NCI-H187 treated with DMSO at 0.1 percent for 48 hours (cell line): ENCODE results near the gene CHN2.

Experiments
- DNase-seq: peaks from one replicate; lab custom pipeline; 2025; lab: John Stamatoyannopoulos, UW

Gene CHN2

DNA sequence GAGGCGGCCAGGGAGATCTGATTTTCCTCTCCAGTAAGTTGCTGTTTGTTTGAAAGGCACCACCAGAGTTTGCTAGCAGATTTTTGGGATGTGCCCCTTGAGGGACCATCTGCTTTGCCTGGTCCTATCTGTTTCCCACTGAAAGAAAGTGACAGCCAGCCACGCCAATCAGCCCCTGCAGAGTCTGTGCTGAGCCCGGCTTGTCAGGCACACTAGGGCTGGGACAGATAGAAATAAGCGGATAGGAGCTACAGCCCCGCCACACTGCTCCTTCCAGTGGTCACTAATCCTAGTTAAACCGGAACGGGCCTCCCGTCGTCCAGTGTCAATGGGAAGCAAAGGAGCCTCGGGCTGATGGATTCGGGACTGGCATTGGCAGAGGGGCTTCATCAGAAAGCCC, 207.2 kb downstream of the CHN2 start:
- DNase-seq: no peak

DNA sequence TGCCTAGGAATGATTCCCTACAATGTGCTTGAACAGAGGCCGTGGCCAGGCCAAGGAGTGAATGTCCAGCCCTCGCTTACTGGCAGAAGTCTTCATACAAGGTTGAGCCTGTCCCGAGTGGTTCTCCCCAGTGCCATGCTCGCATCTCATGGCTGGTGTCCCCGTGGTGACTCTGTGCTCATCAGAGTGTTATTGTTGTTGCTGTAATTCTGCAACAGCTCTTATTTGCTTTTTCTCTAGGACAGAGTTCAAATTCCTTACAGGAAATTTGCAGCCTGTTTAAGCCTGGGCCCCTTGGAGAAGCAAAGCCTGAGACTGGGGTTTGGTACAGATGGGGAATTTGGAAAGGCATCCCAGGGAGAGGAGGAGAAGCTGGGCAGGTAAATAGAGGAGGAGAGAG, 211.3 kb downstream of the CHN2 start:
- DNase-seq: no peak

DNA sequence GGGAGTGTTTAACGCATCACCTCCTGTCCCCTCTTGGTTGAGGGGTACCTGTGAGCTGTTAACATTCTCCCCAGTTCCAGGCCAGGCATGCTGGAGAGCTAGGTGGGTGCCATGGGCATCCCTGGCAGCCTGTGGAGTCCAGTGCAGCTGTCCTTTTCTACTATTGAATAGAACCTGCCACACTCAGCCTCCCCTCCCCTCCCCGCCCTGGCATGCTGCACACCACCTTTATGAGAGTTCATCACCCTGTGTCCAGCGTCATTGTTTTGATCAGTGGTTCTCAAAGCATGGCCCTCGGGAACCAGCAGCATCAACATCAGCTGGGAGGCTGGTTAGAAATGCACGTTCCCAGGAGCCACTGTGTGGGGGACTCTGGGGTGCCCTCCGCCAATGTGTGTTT, 211.8 kb downstream of the CHN2 start:
- DNase-seq: no peak

DNA sequence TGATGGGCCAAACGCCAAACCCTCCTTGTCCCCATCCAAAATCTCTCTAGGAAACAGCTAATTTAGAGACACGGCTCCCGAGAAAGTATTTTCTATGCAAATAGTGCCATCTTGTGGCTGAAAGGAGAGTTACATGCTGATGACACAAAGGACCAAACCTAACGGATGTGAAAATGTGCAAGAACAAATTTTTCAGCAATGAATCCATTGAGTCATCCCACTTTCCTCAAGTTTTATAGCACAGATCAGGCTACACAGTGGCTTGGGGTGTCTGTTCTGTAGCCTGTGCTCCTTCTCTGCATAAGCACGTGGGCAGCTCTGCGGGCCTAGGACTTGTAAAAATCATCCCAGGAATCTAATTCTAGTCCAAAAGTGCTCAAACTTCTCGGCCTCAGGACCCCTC, 214.3 kb downstream of the CHN2 start:
- DNase-seq: no peak

DNA sequence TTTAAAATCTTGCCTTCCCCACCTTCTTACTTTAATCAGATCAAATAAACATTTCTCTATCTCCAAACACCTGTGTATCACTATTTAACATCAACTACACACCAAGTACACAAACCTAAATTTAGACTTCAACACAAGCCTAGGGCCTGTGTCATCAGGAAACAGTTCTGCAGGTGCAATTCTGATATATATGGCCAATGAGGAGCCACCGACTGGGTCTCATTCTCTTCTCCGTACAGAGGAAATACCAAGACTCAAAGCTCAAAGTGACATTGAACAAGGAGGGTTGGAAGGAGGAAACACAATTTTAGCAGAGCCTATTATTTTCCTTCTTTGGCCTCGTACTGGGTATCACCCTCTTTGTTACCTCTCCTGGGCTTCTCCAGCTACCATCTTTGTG, 216.4 kb downstream of the CHN2 start:
- DNase-seq: no peak

DNA sequence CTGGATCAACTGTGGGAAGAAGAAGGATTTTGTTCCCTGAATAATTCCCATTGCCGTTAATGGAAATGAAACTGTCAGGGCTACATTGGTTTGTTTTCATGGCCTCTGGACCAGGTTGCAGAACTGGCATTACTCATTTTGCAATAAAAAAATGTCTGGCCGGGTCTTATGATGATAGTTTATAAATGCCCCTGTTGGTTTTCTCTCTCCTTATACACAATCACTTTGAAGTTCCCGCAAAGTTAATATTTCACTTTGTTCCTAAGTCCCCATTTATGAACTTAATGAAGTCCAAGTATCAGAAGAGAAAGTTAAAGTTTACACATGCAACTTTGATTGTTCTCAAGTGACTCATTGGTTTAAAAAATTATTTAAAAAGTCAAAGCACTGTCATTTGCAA, 218.3 kb downstream of the CHN2 start:
- DNase-seq: no peak

DNA sequence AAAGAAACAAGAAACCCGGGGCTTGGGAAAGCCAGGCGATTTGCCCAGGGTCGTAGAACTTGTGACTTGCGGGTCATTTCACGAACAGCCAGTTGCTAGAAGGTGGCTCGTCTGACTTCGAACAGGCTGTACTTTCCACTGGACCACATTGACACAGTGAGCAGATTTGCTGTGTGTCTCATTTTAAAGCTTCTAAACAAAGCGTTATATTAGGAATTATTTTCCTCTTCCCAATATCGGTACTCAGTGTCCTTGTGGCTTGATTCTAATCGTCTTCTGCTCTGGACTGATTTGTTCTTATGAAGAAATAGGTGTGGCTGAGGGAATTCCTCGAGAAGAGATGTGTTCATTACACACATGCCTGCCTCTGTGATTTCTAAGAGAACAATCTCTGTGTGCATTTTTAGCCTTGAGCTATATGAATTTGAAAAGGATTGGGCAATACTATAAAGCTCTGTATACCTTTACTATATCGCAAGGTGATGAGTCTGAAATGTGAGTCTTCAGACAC, 219.1 kb downstream of the CHN2 start:
- DNase-seq: no peak

DNA sequence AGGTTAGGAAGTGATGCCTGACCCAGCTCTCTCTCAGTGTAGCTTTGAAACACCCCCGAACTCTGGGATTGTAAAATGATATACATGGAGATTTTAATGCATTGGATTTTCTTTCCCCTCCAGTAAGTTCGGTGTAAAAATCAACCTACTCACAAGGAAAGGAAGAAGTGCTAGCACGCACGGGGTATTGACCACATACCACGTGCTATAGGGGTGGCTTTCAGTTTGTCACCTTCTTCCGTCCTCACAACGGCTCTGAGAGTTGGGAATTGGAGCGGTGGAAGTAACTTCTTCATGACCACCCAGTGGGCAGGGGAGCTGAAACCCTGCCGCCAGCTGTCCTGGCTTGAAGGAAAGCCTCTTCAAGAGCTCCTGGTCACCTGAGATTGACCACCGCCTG, 219.6 kb downstream of the CHN2 start:
- DNase-seq: no peak

DNA sequence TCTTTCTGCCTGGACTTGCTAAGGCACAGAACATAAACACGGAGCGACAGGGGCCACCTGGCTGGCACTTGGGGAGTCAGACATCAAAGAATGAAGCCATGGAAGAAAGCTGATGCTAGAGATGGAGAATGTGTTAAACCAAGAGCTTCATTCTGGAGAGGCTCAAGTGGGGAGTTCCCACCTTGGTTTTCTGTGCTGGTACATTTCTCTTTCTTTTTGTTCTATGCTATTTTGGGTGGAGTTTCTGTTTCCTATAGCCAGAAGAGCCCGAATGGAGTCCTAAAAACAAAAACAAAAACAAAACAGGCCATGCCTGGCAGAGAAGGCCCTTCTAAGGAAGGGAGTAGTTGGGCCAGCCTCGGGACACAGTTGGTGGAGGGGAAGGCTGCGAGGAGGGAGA, 220.6 kb downstream of the CHN2 start:
- DNase-seq: no peak

DNA sequence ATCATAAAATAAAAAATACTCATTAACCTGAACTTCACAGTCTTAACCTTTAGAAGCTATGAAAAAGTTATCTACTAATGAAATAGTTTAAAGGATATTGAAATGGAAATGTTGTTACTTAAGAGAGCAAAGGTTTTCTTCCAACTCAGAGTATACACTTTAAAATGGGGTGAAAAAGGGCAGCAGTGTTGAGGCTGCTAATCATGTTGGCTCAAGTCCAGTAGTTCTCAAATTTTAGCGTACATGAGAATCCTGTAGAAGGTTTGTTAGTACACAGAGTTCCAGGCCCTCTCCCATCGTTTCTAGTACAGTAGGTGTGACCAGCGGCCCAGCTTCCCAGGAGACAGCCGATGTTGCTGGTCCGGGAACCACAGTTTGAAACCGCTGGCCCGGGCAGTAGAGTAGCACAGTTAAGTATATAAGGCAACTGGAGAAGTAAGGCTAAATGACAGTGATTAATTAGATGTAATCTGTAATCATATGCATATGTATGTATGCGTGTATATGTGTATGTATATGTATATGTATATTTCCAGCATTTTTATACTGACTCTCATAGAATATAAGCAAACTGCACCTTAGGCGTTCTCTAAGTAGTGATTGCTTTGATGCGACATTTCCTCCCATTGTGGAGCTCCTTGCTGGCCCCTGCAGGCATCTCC, 221.8 kb downstream of the CHN2 start:
- DNase-seq: no peak

DNA sequence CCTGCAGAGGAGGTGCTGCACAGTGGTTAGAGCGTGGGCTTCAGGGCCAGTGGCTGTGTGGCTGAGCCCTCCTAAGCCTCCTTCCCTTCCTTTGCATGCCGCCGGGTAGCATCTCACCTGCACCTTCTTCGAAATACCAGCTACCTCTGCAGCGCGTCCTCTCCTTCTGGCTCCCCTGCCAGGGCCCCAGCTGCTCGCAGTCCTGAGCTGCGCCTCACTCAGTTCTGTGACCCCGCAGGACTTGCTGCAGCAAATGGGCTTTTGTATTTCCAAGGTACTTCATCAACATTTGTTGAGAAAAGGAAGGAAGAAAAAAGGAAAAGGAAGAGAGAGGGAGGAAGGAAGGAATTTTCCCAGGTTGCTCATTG, 222.3 kb downstream of the CHN2 start:
- no peak for DNase-seq

DNA sequence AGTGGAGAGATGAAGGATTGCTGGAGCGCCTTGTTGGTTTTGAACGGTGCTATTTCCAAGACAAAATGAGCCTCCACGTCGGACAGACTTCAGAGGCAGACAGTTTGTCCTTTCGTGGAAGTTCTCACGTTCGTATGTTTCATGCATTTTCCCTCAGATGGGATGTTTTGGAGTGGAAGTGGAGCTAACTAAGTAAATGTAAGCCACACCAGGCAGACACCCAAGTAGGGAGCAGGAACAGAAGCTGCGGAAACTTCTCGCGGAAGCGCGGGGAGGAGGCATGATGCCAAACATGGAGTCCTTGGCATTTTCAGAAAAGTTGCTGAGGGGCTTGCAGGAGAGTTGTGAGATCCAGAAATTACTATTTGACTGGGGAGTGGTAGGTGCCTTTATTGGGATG, 223.5 kb downstream of the CHN2 start:
- no peak for DNase-seq

DNA sequence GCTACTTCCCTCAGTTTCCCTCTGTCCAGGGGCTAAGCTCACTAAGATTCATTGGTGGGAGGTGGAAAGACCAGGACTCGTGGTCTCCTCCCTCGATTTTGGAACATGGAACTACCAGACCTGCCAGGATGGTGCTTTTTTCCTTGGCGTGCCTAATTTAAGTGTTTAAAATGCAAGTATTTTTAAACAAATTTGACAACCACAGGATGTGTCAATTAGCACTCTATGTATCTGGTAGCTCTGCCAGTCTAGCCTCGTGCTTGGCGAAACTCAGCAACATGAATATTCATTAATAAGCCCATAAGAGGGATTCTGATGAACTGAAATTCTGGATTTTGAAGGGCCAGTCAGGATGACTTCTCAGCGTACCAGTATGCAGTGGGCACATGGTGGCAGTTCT, 224.1 kb downstream of the CHN2 start:
- no peak for DNase-seq

DNA sequence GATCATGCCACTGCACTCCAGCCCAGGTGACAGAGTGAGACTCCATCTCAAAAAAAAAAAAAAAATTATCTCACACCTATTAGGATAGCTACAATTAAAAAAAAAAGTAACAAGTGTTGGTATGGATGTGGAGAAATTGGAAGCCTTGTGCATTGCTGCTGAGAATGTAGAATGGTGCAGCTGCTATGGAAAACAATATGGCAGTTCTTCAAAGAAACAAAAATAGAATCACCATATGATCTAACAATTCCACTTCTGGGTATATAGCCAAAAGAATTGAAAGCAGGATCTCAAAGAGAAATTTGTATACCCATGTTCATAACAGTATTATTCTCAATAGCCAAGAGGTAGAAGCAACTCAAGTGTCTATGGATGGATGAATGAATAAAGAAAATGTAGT, 225.4 kb downstream of the CHN2 start:
- no peak for DNase-seq

DNA sequence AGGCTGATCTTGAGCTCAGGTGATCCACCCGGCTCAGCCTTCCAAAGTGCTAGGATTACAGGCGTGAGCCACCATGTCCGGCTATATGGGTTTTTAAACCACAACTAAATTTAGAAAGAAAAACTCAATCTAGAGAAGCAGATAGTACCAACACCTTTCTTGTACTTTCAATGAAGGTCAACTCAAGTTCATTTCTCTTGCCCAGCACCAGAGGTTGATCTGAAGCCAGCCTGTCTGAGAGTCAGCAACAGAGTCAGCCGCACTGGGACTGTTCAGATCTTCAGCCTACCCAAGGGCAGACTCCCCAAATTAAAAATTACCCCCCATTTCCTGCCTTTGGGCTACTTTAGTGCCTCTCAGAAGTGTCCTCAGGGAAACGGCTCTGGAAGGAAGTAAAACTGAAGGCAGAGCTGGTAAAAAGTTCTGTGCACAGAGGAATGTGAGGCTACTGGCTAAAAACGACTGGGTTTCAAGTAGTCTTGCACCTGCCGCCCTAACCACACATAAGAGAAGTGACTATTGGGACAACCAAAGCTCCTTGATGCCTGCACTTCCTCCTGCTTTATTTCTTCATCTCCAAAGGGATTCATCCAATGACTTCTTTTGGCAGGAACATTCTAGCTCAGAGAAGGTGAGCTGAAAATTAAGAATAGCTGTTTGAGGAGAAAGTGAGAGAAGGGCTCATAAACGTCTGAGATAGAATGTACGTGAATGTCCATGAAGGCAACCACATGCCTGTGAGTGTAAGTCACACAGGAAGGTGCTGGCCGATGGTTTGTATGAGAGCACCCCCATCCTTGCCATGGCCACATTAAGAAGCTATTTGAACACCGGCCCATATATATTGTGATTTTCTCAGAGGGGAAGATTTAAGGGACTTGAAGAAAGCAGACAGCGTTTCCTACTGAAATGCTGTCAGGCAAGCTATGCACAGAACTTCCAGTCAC, 226.7 kb downstream of the CHN2 start:
- DNase-seq: no peak

DNA sequence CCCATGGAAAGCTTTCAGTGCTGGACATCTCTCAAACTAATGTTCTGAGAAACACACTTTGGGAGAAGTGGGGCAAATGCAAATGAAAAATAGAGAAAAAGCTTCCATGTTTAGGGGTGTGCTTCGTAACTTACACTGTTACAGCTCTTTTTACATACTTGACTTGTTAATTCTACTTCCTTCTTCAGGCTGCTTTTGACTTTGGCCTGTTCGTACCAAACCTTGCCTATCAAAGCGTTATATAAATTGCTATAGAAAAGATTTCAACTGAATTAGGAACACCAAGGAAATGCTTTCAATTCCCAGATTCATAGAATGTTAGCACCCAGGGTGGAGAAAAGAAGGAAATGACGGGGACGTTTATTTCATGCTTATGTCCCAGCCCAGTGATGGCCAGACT, 228.3 kb downstream of the CHN2 start:
- no peak for DNase-seq

DNA sequence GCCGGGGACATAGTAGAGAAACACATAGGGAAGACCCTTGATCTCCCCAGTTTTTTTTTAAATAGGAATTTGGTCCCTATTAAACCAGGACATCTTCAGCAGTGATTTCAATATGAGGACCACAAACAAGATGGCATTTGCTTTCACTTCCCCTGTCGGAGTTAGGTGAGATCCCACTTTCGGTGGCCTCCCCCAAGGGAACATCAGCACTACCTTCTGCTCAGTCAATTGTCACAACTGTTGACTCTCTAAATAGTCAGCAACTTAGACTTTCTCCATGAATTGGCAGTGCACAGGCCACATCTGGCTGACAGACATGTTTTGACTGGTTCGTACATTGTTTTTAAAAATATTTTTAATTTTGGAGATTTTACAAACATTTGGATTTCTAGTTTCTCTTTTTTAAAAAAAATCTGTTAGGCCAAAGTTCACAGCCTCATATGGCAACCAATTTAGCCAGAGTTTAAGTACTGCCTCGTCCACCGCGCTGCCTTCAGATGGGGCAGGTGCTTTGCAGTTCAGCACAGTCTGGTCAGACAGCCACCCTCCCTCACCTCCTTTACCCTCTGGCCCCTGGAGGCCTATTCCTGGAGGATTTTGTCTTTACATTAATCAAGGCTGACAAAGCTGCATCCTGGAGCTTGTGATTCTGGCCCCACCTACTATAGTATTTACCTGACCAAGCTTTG, 229.9 kb downstream of the CHN2 start:
- no peak for DNase-seq

DNA sequence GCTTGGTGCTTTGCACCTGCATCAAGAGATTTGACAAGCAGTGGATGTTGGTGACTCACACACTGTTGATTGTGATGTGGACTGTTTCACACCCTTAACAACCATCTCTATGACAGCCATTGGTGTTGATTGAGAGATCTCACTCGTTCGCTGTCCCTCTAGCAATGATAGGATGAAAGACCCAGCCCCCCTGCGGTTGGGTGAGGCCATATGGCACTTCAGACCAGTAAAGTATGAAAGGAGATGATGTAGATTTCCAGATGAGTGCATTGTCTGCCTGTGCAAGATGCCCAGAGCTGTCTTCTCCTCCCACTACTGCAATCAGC, 230.4 kb downstream of the CHN2 start:
- DNase-seq: no peak

DNA sequence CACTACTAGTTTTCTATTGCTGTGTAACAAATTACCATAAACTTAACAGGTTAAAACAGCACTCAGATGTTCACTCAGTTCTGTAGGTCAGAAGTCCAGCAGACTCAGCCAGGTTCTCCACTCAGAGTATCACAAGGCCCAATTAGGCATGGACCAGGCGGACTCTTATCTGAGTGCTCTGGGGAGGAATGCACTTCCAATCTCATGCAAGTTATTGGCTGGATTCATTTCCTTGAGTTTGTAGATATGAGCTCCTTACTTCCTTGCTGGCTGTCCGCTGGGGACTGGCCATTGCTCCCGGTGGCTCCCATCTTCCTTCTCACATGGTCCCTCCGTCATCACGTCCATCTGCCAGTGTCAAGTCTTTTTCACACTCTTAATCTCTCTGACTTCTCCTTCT, 232.0 kb downstream of the CHN2 start:
- no peak for DNase-seq

DNA sequence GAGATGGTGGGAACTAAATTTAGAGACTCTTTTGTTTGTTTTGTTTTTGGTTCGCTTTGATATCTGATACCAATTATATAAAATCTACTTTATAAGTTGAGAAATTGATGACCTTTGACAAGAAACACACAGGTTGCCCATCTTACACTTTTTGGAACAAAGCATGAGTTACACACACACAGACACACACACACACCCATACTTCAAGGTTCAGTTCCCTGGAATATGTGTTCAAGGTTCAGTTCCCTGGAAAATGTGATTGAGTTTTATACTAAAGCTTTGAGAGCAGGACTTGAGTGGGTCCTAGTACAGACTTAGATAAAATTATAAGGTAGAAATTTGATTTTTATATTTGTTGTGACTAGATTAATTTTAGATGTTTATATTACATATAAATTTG, 234.8 kb downstream of the CHN2 start:
- no peak for DNase-seq

DNA sequence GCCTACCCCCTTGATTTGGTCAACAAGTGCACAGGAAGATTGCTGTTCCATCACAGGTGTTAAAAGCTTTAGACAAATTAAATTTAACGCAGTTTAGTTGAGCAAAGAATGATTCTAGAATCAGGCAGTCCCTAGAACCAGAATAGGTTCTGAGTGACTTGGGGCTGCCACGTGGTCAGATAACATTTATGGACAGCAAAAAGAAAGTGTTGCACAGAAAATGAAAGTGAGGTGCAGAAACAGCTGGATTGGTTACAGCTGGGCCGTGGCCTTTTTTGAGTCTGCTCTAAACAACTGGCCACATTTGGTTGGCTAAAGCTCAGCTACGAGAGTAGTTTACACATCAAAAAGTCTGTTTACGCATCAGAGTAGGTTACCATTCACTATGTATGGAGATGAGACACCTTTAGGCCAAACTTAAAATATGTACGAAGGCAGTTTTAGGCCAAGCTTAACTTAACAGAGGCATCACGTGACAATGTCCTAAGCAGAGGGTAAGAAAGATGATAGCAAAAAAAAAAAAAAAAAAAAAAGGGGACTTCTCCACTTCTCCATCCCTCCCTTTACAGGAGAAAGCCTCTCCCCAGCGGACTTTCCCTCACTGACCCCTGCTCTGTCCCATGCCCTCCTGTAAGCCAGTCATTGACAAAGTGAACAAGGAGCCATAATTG, 235.8 kb downstream of the CHN2 start:
- no peak for DNase-seq

DNA sequence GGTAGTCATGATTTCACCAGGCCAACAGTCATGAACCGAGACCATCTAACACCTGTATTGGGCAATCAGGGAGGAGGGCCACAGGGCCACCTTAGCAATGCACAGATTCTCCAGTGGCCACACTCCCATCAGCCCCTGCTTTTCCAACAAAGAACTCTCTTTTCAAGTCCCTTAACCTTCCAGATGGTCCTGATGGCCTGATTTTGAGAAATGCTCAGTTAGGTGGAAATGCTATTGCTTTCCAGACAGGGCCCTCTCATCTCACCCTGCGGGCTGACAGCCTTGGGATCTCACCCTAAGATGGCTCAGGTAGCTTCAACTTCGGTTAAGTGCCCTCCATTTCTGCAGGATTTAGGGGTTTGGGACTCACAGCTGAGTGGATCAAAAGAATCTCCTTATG, 237.1 kb downstream of the CHN2 start:
- DNase-seq: no peak

DNA sequence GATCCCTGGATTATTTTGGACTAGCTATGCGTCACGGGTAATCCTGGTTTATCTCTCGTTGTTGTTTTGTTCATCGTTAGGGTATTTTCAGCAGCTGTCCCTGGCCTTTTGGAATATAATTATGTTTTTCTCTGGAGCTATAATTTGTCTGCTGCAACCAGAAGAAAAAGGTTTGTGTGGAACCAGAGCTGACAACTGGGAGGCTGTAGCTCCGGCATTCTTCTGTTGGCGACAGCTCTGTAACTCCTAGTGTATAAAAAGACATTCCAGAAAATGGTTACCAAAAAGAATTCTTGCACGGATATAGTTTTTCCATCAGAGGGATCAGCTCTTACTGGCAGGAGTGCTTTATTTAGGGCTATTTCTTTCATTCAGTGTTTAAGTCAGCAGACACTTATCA, 238.1 kb downstream of the CHN2 start:
- DNase-seq: no peak
